NCI-H1436 treated with DMSO at 0.1 percent for 48 hours (cell line): ENCODE results near the gene ZNF276.
A peak's percentile ranks its signal among the peaks of the same experiment; 100 is the strongest.
"Not testable (repeated sequence)": the region's sequence is repeated elsewhere in the genome, so short reads cannot be mapped to it uniquely, and the experiment has no call there.

Experiments used
- DNase-seq: peaks from one replicate; lab custom pipeline; 2025; lab: John Stamatoyannopoulos, UW

Gene ZNF276

GRCh38 chr16:89696670-89697128 lies 24.6 kb upstream of the ZNF276 start:
- DNase-seq = no peak

- DNase-seq = no peak
Measured at GRCh38 chr16:89697161-89697615, 24.1 kb upstream of the ZNF276 start.

GRCh38 chr16:89697616-89698331 lies 23.6 kb upstream of the ZNF276 start:
- DNase-seq = no peak

GRCh38 chr16:89698717-89699116 lies 22.6 kb upstream of the ZNF276 start:
- DNase-seq = not testable (repeated sequence)

- DNase-seq = not testable (repeated sequence)
Measured at GRCh38 chr16:89699629-89700099, 21.7 kb upstream of the ZNF276 start.

- DNase-seq = peak; percentile 94
Measured at GRCh38 chr16:89700100-89700648, 21.2 kb upstream of the ZNF276 start.

DNA sequence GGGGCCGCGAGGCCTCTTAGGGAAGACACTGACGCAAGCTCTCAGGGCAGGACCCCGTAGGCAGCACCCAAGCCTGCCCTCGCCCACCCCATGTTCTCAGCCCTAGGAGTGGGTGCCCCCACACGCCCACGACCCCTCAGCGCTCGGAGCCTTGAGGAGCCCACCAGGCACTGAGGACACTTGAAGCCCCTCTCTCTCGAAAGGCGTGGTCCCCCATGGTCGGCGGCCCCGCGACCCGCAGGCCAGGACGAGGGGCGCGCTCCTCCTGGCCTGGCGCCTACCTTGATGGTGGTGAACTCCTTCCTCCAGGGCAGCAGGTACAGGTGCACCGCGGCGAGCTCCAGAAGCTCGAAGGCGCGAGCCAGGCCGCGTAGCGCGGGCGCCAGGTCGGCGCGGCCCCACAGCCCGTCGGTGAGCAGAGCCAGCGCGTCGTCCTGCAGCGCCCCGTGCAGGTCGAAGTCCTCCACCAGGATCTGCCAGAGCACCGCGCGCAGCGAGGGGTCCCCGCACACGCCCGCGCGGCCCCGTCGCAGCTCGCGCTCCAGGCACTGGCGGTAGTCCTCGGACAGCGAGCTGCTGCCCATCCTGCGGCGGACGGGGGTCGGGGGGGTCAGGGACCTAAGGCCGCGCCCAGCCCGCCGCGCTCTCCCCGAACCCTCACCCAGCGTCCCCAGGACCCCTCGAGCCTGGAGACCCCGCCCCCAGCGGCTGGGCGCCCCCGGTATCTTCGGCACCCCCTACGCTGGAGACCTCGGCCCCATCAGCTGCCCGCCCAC lies 20.5 kb upstream of the ZNF276 start:
- no peak for DNase-seq

GRCh38 chr16:89701425-89702406 lies 19.6 kb upstream of the ZNF276 start, which contains the start of gene SPATA2L:
Gene SPATA2L (minus strand): TSS chr16:89701705. CDS start chr16:89701232, 473 bp downstream.
- DNase-seq = peak; percentile 72

DNA sequence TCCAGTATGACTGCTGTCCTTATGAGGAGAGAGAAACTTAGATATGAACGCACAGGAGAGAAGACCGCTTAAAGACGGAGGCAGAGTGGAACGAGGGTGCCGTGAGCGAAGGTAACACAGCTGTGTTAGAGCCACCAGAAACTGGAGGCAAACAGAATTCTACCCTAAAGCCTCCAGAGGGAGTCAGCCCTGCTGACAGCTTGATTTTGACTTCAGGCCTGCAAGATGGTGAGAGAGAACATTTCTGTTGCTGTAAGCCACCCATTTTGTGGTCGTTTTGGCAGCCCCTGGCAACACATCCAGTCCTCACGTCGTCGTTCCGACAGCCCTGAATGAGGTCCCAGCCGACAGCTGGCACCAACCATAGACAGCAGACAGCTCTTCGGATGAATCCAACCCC lies 17.1 kb upstream of the ZNF276 start:
- DNase-seq = no peak

- no peak for DNase-seq
Measured at GRCh38 chr16:89705006-89705405, 16.3 kb upstream of the ZNF276 start.

DNA sequence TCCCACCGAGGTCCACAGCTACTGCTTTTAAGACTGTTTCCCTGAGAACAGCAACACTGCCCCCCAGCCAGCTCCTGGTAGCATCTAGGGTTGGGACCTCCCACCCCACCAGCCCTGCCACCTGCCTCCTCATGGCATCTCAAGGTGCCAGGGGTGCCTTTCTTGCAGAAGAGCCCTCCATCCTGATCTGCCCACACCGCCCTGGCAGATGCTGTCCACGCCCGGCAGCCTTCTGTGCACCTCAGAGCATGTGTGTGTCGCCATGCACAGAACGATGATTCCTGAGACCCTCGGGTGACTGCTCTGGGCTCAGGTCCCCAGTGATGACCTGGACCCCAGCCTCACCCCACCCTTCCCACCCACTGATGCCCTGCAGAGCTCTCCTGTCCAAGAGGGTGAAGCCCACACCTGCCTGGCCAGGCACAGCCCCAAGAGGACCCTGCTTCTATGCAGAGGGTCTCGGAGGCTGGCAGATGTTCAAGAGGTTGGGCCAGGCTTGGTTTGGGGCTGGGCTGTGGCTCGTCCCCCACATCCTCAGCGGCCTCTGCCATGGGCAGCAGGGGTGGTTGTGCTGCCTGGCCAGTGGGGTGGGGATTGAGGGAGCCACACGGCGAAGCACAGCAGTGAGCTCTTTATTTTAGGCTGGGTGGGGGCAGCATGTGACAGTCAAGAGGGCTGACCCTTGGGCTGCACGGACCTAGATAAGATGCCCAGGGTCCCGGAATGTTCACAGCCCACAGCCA lies 14.6 kb upstream of the ZNF276 start:
- DNase-seq = no peak

DNA sequence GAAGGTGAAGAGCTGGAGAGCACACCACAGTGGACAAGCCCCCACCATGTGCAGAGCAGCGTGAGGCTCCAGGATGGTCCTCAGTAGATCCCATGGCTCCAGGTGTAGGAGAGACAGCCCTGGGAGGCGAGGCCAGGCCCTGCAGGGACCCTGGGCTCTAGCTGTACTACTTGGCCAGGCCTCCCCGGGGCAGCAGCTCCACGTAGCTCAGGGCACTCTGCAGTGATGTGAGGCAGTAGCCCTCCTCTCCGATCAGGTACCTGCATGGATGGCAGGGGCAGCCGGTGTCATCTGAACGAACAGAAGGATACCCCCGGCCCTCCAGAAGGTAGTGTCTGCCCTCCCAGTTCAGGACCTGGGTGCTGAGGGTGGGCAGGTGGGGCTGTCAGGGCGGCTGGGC lies 13.6 kb upstream of the ZNF276 start:
- no peak for DNase-seq

DNA sequence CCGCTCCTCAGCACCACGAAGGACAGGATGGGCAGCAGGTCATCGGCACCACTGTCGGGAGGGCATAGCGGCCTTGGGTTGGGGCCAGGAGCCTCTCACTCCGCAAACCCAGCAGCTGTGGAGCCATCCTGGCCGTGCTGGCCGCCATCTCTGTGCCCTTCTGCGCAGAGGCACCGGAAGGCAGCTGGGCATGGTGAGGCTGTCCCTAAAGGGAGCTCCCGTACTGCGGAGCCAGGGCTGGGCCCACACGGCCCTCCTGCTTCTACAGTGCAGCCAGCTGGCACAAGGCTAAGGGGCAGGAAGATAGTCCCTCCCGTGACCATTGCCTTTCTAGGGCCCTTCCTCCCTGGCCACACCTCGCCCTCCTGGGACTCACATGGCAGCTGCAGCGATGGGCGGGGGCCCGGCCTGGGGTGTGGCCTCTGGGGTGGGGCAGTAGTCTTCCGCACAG lies 12.8 kb upstream of the ZNF276 start:
- DNase-seq = no peak

DNA sequence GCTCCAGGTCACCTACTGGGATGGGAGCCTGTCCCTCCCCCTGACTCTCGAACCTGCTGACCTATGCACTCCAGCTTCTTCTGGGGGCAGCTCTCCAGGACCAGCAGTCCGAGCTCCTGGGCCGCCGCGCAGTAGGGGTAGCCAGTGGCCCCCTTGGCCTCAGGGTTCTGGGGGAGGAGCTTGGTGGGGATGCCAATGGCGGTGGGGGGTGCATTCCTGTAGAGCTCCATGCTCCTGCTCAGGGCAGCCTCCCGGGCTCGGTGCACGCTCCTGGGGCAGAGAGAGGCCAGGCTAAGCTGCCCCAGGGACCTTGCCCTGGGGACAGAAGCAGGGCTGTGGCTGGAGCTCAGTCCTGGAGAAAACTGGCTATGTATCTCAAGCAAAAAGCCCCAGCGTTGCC lies 12.2 kb upstream of the ZNF276 start:
- DNase-seq = no peak

- no peak for DNase-seq
Measured at GRCh38 chr16:89709716-89710432, 11.5 kb upstream of the ZNF276 start.

DNA sequence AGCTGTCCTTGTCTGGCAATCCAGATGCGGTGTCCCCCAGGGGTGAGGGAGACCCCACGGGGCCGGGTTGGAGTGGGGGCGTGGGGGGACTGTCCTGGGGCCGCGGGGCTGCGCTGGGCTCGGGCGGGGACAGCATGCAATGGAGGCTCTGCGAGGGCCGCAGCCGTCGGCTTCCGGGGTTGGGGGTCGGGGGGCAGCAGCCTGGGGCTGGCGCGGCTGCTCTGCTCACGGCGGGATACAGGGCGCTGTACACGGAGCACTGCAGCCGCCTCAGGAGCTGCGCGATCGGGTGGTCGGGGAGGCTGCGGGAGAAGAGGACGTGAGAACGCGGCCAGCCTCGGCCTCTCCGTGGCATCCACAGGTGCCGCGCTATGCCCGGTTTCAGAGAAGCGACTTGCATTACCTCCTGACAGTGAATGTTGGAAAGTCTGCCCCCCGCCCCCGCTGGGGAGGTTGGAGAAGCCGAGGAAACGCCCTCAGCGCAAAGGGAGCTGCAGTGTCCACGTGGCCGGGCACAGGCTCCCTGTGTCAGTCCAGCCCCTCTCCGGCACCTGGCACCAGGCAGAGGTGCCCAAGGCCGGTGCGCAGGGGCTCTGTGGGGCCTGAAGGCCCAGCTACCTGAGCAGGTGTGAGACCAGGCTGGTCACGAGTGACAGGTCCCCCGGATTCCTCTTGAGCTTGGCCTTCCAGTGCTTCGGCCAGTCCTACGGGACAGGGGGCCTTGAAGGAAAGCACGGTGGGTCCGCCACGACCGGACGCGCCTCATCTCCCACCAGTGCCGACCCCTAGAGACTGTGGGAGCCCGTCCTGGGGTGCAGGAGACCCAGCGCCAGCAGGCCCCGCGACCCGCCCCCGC lies 10.4 kb upstream of the ZNF276 start:
- DNase-seq = no peak

DNA sequence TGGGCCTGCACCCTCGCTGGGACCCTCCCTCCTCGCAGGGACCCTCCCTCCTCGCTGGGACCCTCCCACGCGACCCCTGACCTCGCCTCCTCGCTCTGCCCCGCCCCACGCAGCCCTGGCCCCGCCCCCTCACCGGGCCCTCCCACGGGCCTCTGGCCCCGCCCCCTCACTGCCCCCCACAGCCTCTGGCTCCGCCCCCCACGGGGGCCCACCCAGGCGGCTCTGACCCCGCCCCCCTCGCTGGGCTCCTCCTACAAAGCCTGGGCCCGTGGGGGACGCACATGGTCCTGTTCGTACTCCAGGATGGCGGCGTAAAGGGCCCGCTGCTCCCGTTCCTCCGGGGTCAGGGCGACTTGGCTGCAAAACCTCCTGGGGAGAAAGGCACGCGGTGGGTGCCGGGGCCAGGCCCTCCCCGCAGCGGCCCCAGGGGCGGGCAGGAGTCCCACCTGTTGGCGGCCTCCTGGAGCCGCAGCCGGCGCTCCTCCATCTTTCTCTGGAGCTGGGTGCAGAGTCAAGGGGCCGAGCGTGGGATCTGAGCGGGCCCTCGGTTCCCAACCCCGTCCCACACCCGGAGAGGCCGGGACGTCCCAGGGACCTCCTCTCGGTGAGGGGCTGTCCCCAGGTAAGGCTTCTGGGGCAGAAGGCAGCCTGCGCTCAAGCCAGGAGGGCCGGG lies 9.6 kb upstream of the ZNF276 start:
- DNase-seq = no peak

DNA sequence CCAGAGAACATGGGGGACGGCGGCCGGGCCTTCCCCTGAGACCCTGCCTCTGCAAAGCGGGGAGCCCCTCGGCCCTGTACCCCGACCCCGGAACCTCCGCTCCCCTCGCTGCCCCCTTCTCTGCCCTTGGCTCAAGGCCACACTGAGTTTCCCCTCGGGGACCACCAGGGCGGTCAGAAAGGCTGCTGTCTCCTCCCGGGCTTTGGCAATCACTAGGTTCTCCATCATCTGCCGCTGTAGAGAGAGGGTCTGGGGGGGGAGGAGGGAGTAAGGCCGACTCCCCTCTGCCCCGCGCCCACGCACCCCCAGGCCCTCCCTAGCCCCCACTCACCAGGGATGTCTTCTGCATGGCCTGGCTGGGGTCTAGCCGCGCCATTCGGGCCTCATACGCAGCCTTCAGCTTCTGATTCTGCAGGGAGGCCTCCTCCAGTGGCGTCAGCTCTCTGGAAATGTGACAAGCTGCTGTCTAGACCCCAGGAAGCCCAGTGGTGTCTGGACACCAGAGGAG lies 9.0 kb upstream of the ZNF276 start:
- no peak for DNase-seq
